Natural killer cell (primary cell): ENCODE measurements around the gene LSM6. TPM values are rescaled to one million over a fixed set of nuclear protein-coding genes. Genes with fewer than 3 reads are reported as not detected.

Experiments
- ATAC-seq, 3 donors: fragments of 150-1000 bp in 2 of 3; fragments of 200-7000 bp in 1 of 3; cut with Tn5 transposase; 1 replicate in 1 of 3; 2 replicates in 2 of 3; pipeline ENCODE4 v1.10.0; 2021; ENCODE audit warnings: mild to moderate bottlenecking in 2 of 3, moderate library complexity in 2 of 3
- DNase-seq, 2 donors: peaks; one replicate each; pipeline versions ENCODE4 v3.0.0 to v3.0.0-alpha.2; 2013 to 2021; ENCODE audit warnings: mixed read lengths in 1 of 2
- H3K27ac ChIP-seq: one replicate; pipeline ENCODE4 v1.5.1; 2013; ENCODE audit warnings: mild to moderate bottlenecking, low read length
- H3K27me3 ChIP-seq: one replicate; pipeline ENCODE4 v1.6.1; 2013; ENCODE audit warnings: low read length; ENCODE audit not compliant: control insufficient read depth, insufficient read depth
- H3K36me3 ChIP-seq: one replicate; pipeline ENCODE4 v1.6.1; 2013; ENCODE audit warnings: low read length; ENCODE audit not compliant: control insufficient read depth, insufficient read depth
- H3K4me1 ChIP-seq: one replicate; pipeline ENCODE4 v1.6.1; 2013; ENCODE audit warnings: low read length; ENCODE audit not compliant: control insufficient read depth, insufficient read depth
- H3K4me3 ChIP-seq: one replicate; pipeline ENCODE4 v1.5.1; 2013; ENCODE audit warnings: low read length
- H3K9me3 ChIP-seq: one replicate; pipeline ENCODE4 v1.6.1; 2013; ENCODE audit warnings: low read length; ENCODE audit not compliant: control insufficient read depth, insufficient read depth
- H3K27ac Mint-ChIP-seq, 2 donors: one replicate each; pipeline ENCODE4 v1.8.0; 2022; ENCODE audit warnings: mild to moderate bottlenecking in 2 of 2, mixed read lengths in 2 of 2, moderate library complexity in 1 of 2
- H3K27me3 Mint-ChIP-seq, 2 donors: one replicate each; pipeline ENCODE4 v1.8.0; 2022; ENCODE audit warnings: low read depth in 2 of 2, mixed read lengths in 2 of 2
- H3K36me3 Mint-ChIP-seq: one replicate; pipeline ENCODE4 v1.8.0; 2022; ENCODE audit warnings: mixed read lengths
- H3K4me1 Mint-ChIP-seq, 2 donors: one replicate each; pipeline ENCODE4 v1.8.0; 2022; ENCODE audit warnings: mixed read lengths in 2 of 2
- H3K4me3 Mint-ChIP-seq: one replicate; pipeline ENCODE4 v1.8.0; 2022; ENCODE audit warnings: mild to moderate bottlenecking, moderate library complexity, mixed read lengths
- H3K9me3 Mint-ChIP-seq, 2 donors: one replicate each; pipeline ENCODE4 v1.8.0; 2022; ENCODE audit warnings: mixed read lengths in 2 of 2
- WGBS: methylation state at CpG from one replicate; pipeline ENCODE4 v1.1.7; 2013; ENCODE audit warnings: missing lambda C conversion rate; ENCODE audit not compliant: insufficient coverage; 5-methylcytosine and 5-hydroxymethylcytosine counted together
- intact Hi-C: fragments of 100-400 bp; cut with micrococcal nuclease; formaldehyde crosslinking; loops from one replicate; pipeline ENCODE4 v1.14.2; 2022
- total RNA-seq, 4 donors: library from RNA; stranded (reverse); fragments of 120-200 nt in 1 of 4; gene quantifications; one replicate each; pipeline versions ENCODE4 v1.2.3 to v1.2.4, GENCODE V29; 2013 to 2022
- TF ChIP-seq, protein P1 (sequence below): fragments of 200-600 bp; IDR thresholded peaks from one replicate; pipeline ENCODE4 v1.8.0; 2022; ENCODE audit warnings: antibody characterized with exemption

Gene LSM6
- total RNA-seq, 3 donors from 2014 or later (not counting 1 experiment from before 2014, with no cell fraction given): 23.8 to 27.5 (median 23.8) TPM

- Mint-ChIP-seq H3K27me3 (peaks cover 17 to 18% of the 10 kb centered on the region in 2 donors), H3K36me3 (no peaks in the 10 kb centered on the region), H3K27ac (no peak overlapping the region), H3K4me1 (no peaks in the 10 kb centered on the region), H3K9me3 (no peaks in the 10 kb centered on the region), H3K4me3 (no peak overlapping the region)
- WGBS: 95% methylated on average over 4 of the region's 4 CpGs
- Histone ChIP-seq H3K4me1 (no peaks in the 10 kb centered on the region), H3K36me3 (no peaks in the 10 kb centered on the region), H3K27me3 (no peaks in the 10 kb centered on the region), H3K9me3 (no peaks in the 10 kb centered on the region), H3K4me3 (no peak overlapping the region), H3K27ac (no peak overlapping the region)
- TF ChIP-seq, protein P1, sequence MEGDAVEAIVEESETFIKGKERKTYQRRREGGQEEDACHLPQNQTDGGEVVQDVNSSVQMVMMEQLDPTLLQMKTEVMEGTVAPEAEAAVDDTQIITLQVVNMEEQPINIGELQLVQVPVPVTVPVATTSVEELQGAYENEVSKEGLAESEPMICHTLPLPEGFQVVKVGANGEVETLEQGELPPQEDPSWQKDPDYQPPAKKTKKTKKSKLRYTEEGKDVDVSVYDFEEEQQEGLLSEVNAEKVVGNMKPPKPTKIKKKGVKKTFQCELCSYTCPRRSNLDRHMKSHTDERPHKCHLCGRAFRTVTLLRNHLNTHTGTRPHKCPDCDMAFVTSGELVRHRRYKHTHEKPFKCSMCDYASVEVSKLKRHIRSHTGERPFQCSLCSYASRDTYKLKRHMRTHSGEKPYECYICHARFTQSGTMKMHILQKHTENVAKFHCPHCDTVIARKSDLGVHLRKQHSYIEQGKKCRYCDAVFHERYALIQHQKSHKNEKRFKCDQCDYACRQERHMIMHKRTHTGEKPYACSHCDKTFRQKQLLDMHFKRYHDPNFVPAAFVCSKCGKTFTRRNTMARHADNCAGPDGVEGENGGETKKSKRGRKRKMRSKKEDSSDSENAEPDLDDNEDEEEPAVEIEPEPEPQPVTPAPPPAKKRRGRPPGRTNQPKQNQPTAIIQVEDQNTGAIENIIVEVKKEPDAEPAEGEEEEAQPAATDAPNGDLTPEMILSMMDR: no peak
- ATAC-seq (no peak), DNase-seq (no peak)
- intact Hi-C loops: no loop called here
These were observed 27.5 kb upstream of the LSM6 start for GRCh38 chr4:146148021-146148420.

DNA sequence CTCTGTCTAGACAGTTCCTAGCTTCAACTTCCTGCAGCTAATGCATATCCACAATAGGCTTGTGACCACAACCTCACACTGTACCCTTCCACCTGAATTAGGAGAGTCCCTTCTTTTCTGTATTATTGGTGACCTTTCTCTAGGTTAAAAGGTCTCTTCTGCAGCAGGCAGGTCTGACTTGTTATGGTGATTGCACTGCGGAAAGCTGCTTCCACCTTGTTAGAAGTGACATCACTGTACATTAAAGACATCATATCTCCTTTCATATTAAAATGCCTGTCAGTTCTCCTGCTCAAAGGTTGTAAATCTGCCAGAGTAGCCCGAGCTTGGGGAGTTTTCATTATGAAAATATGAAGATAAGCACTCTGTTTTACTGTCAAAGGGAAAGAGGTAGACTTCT lies 21.5 kb upstream of the LSM6 start:
- Mint-ChIP-seq H3K9me3 (peaks cover 0 to 3% of the 10 kb centered on the region in 2 donors), H3K4me1 (no peaks in the 10 kb centered on the region), H3K36me3 (no peaks in the 10 kb centered on the region), H3K27ac (no peak overlapping the region), H3K27me3 (peaks cover 17 to 28% of the 10 kb centered on the region in 2 donors), H3K4me3 (no peak overlapping the region)
- 100% methylated on average over 1 of the region's 2 CpGs for WGBS
- Histone ChIP-seq H3K4me1 (no peaks in the 10 kb centered on the region), H3K27me3 (peaks cover 4% of the 10 kb centered on the region), H3K36me3 (no peaks in the 10 kb centered on the region), H3K4me3 (no peak overlapping the region), H3K9me3 (no peaks in the 10 kb centered on the region), H3K27ac (no peak overlapping the region)
- TF ChIP-seq, protein P1: no peak
- intact Hi-C loops: no loop called here
- no peak for ATAC-seq
- no peak for DNase-seq

DNA sequence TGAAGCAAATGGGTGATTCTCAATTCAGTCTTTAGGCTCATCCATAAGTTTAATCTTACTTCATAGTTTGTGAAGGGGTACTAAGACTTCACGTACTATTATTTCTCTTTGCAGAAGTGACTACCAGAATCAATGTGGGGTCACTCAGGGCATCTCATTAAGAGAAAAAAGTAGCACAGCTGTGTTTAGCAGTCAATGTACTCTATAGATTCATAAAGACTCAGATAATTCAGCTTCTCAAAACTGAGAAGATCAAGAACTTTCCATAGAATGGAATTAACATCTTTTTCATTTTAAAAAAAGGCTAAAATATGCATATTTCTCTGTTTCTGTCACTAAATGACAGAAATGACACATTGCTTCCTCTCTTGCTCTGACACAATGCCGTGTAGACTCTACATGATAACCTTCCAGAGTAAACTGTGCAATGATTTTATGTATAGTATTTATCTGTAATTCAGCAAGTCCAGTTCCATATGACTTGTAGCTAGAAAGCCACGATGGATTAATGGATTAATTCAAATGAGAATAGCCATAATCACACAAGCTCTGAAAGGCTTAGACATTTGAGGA lies 20.3 kb upstream of the LSM6 start:
- H3K4me1 ChIP-seq: no peaks in the 10 kb centered on the region
- ATAC-seq (no peak), DNase-seq (no peak)
- Mint-ChIP-seq H3K9me3 (peaks cover 0 to 3% of the 10 kb centered on the region in 2 donors), H3K36me3 (no peaks in the 10 kb centered on the region), H3K4me1 (no peaks in the 10 kb centered on the region), H3K27me3 (peaks cover 17 to 29% of the 10 kb centered on the region in 2 donors), H3K4me3 (no peak overlapping the region), H3K27ac (no peak overlapping the region)
- TF ChIP-seq, protein P1: no peak
- WGBS: 86% methylated on average over 1 of the region's 3 CpGs
- intact Hi-C loops: no loop called here
- H3K4me3 ChIP-seq: no peak overlapping the region
- H3K27ac ChIP-seq: no peak overlapping the region
- peaks cover 4% of the 10 kb centered on the region for H3K27me3 ChIP-seq
- H3K9me3 ChIP-seq: no peaks in the 10 kb centered on the region
- H3K36me3 ChIP-seq: no peaks in the 10 kb centered on the region
